ENCODE measurements around the gene MACROD2.

Gene MACROD2

DNA sequence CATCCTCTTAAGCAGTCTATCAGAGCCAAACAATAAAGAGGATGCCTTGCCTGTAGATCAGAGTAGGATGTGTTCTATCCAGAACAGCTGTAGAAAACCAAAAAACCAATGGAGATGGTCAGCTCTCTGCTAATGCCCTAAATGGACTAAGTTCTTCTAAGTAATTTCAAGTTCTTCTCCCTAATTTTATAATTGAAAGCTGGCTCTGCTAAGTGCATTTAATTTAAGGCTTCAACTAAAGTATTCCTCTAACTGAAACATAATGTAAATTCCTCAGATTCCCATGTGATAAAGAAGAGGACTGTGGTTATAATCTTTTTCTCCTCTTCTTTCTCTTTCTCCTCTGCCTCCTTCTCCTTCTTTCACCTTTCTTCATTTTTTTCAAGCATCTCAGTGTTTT lies 1868.4 kb downstream of the MACROD2 start:
- Histone ChIP-seq H3K9ac (ENCODE audit: insufficient read length, low read depth) (no peak overlapping the region), H3K27me3 (ENCODE audit: insufficient read depth, insufficient read length) (no peaks in the 10 kb centered on the region), H3K4me1 (ENCODE audit: insufficient read depth, insufficient read length) (no peaks in the 10 kb centered on the region), H3K36me3 (ENCODE audit: insufficient read depth, insufficient read length, low read length) (no peaks in the 10 kb centered on the region), H3K9me3 (ENCODE audit: insufficient read depth, low read length) (no peaks in the 10 kb centered on the region), H3K4me3 (ENCODE audit: insufficient read length, low read depth) (no peak overlapping the region)
- TF ChIP-seq SUZ12 (IDR thresholded peaks at IDR 0.05; ENCODE audit: extremely low read depth, insufficient read depth, insufficient read length) = no peak
- TF ChIP-seq YY1 (IDR thresholded peaks at IDR 0.05; ENCODE audit: insufficient read depth, insufficient read length) = no peak
- no peak for TF ChIP-seq ZNF274 (IDR thresholded peaks at IDR 0.05; ENCODE audit: low read depth, low read length)
- no peak for DNase-seq (ENCODE audit: low read depth, low spot score)

DNA sequence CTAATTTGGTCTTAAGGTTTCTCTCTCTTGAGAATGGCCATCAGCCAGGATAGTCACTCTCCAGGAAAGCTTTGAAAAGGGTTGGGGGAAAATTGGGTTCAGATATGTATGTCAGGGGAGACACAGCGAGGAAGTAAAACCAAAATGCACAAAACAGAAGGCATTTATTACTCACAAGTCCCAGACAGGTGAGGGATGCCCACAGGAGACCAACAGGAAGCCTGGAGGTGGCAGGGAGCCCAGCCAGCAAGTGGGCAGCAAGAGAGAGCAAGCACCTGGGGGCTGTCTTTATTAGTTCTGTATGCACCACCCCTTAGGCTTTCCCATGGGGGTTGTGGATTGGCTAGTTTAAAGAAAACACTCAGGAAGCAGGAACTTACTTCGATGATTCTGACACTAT lies 1870.2 kb downstream of the MACROD2 start:
- DNase-seq (ENCODE audit: low read depth, low spot score) = no peak

GRCh38 chr20:15866916-15867730 lies 1871.8 kb downstream of the MACROD2 start:
- H3K9ac ChIP-seq (ENCODE audit: insufficient read length, low read depth) = no peak overlapping the region
- no peaks in the 10 kb centered on the region for H3K4me1 ChIP-seq (ENCODE audit: insufficient read depth, insufficient read length)
- no peaks in the 10 kb centered on the region for H3K36me3 ChIP-seq (ENCODE audit: insufficient read depth, insufficient read length, low read length)
- no peak for TF ChIP-seq SUZ12 (IDR thresholded peaks at IDR 0.05; ENCODE audit: extremely low read depth, insufficient read depth, insufficient read length)
- TF ChIP-seq YY1 (IDR thresholded peaks at IDR 0.05; ENCODE audit: insufficient read depth, insufficient read length) = no peak
- TF ChIP-seq ZNF274 (IDR thresholded peaks at IDR 0.05; ENCODE audit: low read depth, low read length) = no peak
- no peak overlapping the region for H3K4me3 ChIP-seq (ENCODE audit: insufficient read length, low read depth)
- H3K27me3 ChIP-seq (ENCODE audit: insufficient read depth, insufficient read length) = no peaks in the 10 kb centered on the region
- H3K9me3 ChIP-seq (ENCODE audit: insufficient read depth, low read length) = no peaks in the 10 kb centered on the region
- no peak for DNase-seq (ENCODE audit: low read depth, low spot score)

More for the DNA sequence above, 1870.2 kb downstream of the MACROD2 start:
- Histone ChIP-seq H3K9me3 (ENCODE audit: insufficient read depth, low read length) (no peaks in the 10 kb centered on the region), H3K27me3 (ENCODE audit: insufficient read depth, insufficient read length) (no peaks in the 10 kb centered on the region), H3K9ac (ENCODE audit: insufficient read length, low read depth) (no peak overlapping the region), H3K4me3 (ENCODE audit: insufficient read length, low read depth) (no peak overlapping the region), H3K4me1 (ENCODE audit: insufficient read depth, insufficient read length) (no peaks in the 10 kb centered on the region), H3K36me3 (ENCODE audit: insufficient read depth, insufficient read length, low read length) (no peaks in the 10 kb centered on the region)
- no peak for TF ChIP-seq SUZ12 (IDR thresholded peaks at IDR 0.05; ENCODE audit: extremely low read depth, insufficient read depth, insufficient read length)
- TF ChIP-seq YY1 (IDR thresholded peaks at IDR 0.05; ENCODE audit: insufficient read depth, insufficient read length) = no peak
- no peak for TF ChIP-seq ZNF274 (IDR thresholded peaks at IDR 0.05; ENCODE audit: low read depth, low read length)

DNA sequence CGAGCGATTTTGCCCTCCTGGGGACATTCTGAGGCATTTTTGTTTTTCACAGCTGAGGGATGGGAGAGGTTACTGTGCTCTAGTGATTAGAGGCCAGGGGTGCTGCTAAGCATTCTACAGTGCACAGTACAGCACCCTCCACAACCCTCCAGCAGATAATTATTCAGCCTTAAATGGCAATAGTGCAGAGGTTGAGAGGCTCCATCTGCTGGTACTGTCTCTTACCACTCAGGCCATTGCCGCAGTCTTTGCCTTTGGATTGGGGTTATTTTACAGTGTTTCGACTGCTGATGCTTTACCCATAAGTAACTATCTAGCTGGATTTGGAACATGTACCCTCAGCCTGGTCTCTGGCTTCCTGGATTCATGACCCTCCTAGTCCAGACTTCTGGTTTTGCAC lies 1872.6 kb downstream of the MACROD2 start:
- Histone ChIP-seq H3K36me3 (ENCODE audit: insufficient read depth, insufficient read length, low read length) (no peaks in the 10 kb centered on the region), H3K9me3 (ENCODE audit: insufficient read depth, low read length) (no peaks in the 10 kb centered on the region), H3K4me3 (ENCODE audit: insufficient read length, low read depth) (no peak overlapping the region), H3K4me1 (ENCODE audit: insufficient read depth, insufficient read length) (no peaks in the 10 kb centered on the region), H3K9ac (ENCODE audit: insufficient read length, low read depth) (no peak overlapping the region), H3K27me3 (ENCODE audit: insufficient read depth, insufficient read length) (no peaks in the 10 kb centered on the region)
- no peak for DNase-seq (ENCODE audit: low read depth, low spot score)
- TF ChIP-seq SUZ12 (IDR thresholded peaks at IDR 0.05; ENCODE audit: extremely low read depth, insufficient read depth, insufficient read length) (no peak), ZNF274 (IDR thresholded peaks at IDR 0.05; ENCODE audit: low read depth, low read length) (no peak), YY1 (IDR thresholded peaks at IDR 0.05; ENCODE audit: insufficient read depth, insufficient read length) (no peak)

DNA sequence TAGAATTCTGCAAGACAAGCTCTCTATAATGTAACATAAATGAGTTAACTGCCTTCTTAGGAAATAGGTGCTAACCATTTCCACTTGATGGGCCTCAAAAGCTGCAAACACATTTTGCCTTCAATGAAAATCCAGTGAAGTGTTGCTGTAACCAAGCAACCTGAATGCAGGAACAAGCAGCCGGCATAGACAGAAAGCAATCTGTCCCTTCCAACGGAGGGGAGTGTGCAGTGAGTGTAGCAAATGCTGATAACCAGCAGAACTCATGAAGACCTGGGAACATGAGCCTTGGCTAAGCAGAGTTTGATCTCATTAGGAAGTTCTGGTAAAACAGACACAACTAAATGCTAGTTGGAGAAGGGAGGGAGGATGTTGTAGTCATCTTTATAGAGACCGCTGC lies 1880.1 kb downstream of the MACROD2 start:
- H3K4me1 ChIP-seq (ENCODE audit: insufficient read depth, insufficient read length) = no peaks in the 10 kb centered on the region
- H3K36me3 ChIP-seq (ENCODE audit: insufficient read depth, insufficient read length, low read length) = no peaks in the 10 kb centered on the region
- no peak overlapping the region for H3K4me3 ChIP-seq (ENCODE audit: insufficient read length, low read depth)
- H3K27me3 ChIP-seq (ENCODE audit: insufficient read depth, insufficient read length) = no peaks in the 10 kb centered on the region
- H3K9me3 ChIP-seq (ENCODE audit: insufficient read depth, low read length) = no peaks in the 10 kb centered on the region
- TF ChIP-seq SUZ12 (IDR thresholded peaks at IDR 0.05; ENCODE audit: extremely low read depth, insufficient read depth, insufficient read length) (no peak), ZNF274 (IDR thresholded peaks at IDR 0.05; ENCODE audit: low read depth, low read length) (no peak), YY1 (IDR thresholded peaks at IDR 0.05; ENCODE audit: insufficient read depth, insufficient read length) (no peak)
- H3K9ac ChIP-seq (ENCODE audit: insufficient read length, low read depth) = no peak overlapping the region
- no peak for DNase-seq (ENCODE audit: low read depth, low spot score)

GRCh38 chr20:15882553-15882952 lies 1887.2 kb downstream of the MACROD2 start:
- Histone ChIP-seq H3K9ac (ENCODE audit: insufficient read length, low read depth) (no peak overlapping the region), H3K36me3 (ENCODE audit: insufficient read depth, insufficient read length, low read length) (no peaks in the 10 kb centered on the region), H3K9me3 (ENCODE audit: insufficient read depth, low read length) (peaks cover 15% of the 10 kb centered on the region; the same call in 1 of the 2 replicates), H3K4me3 (ENCODE audit: insufficient read length, low read depth) (no peak overlapping the region), H3K4me1 (ENCODE audit: insufficient read depth, insufficient read length) (no peaks in the 10 kb centered on the region), H3K27me3 (ENCODE audit: insufficient read depth, insufficient read length) (no peaks in the 10 kb centered on the region)
- TF ChIP-seq SUZ12 (IDR thresholded peaks at IDR 0.05; ENCODE audit: extremely low read depth, insufficient read depth, insufficient read length) = no peak
- no peak for TF ChIP-seq ZNF274 (IDR thresholded peaks at IDR 0.05; ENCODE audit: low read depth, low read length)
- TF ChIP-seq YY1 (IDR thresholded peaks at IDR 0.05; ENCODE audit: insufficient read depth, insufficient read length) = no peak
- DNase-seq (ENCODE audit: low read depth, low spot score) = no peak

DNA sequence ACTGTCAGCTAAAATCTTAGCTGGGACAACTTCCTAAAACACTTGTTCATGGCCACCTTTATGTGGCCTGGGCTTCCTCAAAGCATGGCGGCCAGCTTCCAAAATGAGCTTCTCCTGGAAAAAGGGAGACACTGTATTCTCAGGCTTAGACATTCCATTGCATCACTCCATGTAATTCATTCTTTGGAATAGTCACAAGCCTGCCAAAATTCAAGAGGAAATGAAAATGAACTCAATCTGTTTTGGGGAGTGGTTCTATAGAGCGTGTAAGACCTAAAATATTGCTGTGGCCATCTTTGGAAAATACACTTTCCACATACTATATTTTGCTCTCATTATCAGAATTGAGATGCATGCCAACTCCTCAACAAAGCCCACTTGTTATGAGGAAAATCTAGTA lies 1890.9 kb downstream of the MACROD2 start:
- Histone ChIP-seq H3K4me3 (ENCODE audit: insufficient read length, low read depth) (no peak overlapping the region), H3K9me3 (ENCODE audit: insufficient read depth, low read length) (peaks cover 11% of the 10 kb centered on the region; the same call in 1 of the 2 replicates), H3K9ac (ENCODE audit: insufficient read length, low read depth) (no peak overlapping the region), H3K27me3 (ENCODE audit: insufficient read depth, insufficient read length) (no peaks in the 10 kb centered on the region), H3K4me1 (ENCODE audit: insufficient read depth, insufficient read length) (no peaks in the 10 kb centered on the region), H3K36me3 (ENCODE audit: insufficient read depth, insufficient read length, low read length) (no peaks in the 10 kb centered on the region)
- no peak for DNase-seq (ENCODE audit: low read depth, low spot score)
- TF ChIP-seq YY1 (IDR thresholded peaks at IDR 0.05; ENCODE audit: insufficient read depth, insufficient read length) (no peak), SUZ12 (IDR thresholded peaks at IDR 0.05; ENCODE audit: extremely low read depth, insufficient read depth, insufficient read length) (no peak), ZNF274 (IDR thresholded peaks at IDR 0.05; ENCODE audit: low read depth, low read length) (no peak)
